ENCODE results near the gene MARCHF7. TPM values are rescaled to one million over a fixed set of nuclear protein-coding genes. Genes with fewer than 3 reads are reported as not detected.

Gene MARCHF7
- polyA plus RNA-seq, 1 experiment, result 24.5 TPM

DNA sequence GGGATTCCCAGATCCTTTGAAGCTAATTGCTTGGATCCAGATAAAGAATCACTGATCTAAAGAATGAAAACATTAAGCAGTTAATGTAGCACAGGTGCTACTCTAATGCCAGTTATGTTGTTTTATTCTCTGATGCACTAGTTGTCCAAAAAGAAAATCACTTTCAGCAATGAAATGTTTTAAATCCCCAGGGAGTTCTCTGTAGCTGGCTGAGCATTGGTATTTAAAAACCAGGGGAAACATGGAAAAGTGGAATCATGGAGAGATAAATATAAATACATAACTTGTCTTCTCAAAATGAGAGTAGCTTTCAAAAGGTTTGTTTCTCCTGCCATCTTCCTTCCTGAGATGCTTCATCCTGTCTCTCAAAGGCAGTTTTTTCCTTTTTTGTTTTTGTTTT lies 48.0 kb downstream of the MARCHF7 start:
- no peaks in the 10 kb centered on the region for H3K27me3 ChIP-seq (ENCODE audit: control insufficient read depth, insufficient read depth, low read length)
- peaks cover 5% of the 10 kb centered on the region for H3K36me3 ChIP-seq (ENCODE audit: control insufficient read depth, insufficient read depth, low read length)
- ChIA-PET POLR2A (no interaction called here), CTCF (interaction anchor here (0.6 kb wide), 1 partner anchor 337 kb away, joined by 4 read pairs; no protein-coding TSS in a partner anchor)
- no peak for DNase-seq (ENCODE audit: low read depth)
- no peak overlapping the region for H3K4me3 ChIP-seq (ENCODE audit: low read depth, low read length)
- TF ChIP-seq, protein P1, sequence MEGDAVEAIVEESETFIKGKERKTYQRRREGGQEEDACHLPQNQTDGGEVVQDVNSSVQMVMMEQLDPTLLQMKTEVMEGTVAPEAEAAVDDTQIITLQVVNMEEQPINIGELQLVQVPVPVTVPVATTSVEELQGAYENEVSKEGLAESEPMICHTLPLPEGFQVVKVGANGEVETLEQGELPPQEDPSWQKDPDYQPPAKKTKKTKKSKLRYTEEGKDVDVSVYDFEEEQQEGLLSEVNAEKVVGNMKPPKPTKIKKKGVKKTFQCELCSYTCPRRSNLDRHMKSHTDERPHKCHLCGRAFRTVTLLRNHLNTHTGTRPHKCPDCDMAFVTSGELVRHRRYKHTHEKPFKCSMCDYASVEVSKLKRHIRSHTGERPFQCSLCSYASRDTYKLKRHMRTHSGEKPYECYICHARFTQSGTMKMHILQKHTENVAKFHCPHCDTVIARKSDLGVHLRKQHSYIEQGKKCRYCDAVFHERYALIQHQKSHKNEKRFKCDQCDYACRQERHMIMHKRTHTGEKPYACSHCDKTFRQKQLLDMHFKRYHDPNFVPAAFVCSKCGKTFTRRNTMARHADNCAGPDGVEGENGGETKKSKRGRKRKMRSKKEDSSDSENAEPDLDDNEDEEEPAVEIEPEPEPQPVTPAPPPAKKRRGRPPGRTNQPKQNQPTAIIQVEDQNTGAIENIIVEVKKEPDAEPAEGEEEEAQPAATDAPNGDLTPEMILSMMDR (IDR thresholded peaks at IDR 0.05; ENCODE audit: insufficient read depth, low read depth, low read length), result no peak

DNA sequence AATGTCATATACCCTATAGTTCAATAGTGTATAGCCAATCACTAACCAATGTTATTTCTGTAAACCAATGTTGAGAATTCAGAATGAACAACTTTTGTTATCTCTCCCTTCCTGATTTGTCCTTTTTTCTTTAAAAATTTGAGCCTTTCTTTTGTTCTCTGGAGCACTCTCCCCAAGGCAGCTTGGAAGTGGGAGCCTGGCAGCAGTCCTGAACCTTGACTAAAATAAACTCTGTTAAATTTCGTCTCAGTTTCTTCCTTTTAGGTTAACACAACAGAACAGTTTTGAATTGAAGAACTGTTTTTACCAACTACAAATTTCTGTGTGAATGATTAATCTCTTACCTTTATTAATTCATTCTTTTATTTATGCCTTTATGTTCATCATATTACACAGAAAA lies 49.8 kb downstream of the MARCHF7 start:
- CTCF ChIA-PET, result interaction anchor here (1.2 to 1.4 kb wide), 2 partner anchors 10 to 15 kb away, joined by 4 to 7 read pairs; no protein-coding TSS in a partner anchor
- Histone ChIP-seq H3K36me3 (ENCODE audit: control insufficient read depth, insufficient read depth, low read length) (peaks cover 5% of the 10 kb centered on the region), H3K4me3 (ENCODE audit: low read depth, low read length) (no peak overlapping the region), H3K27me3 (ENCODE audit: control insufficient read depth, insufficient read depth, low read length) (no peaks in the 10 kb centered on the region)
- TF ChIP-seq, protein P1 (IDR thresholded peaks at IDR 0.05; ENCODE audit: insufficient read depth, low read depth, low read length), result no peak
- POLR2A ChIA-PET, result no interaction called here
- DNase-seq (ENCODE audit: low read depth), result no peak

Other genes starting within 250 kb of the MARCHF7 start
- 16.0 and 21.6 TPM in 2 replicates for gene BAZ2B, start 96.0 kb upstream of the MARCHF7 start, polyA plus RNA-seq (2011; rRNA removed)
- gene CD302, start 85.7 kb downstream of the MARCHF7 start, polyA plus RNA-seq (2011; rRNA removed), result 4.0 and 7.8 TPM in 2 replicates
- gene LY75, start 192.2 kb downstream of the MARCHF7 start, polyA plus RNA-seq (2011; rRNA removed), result 0.38 and 0.75 TPM in 2 replicates